Coronary artery (tissue), 2 donors: ENCODE data around the gene FAM219A.
A peak's percentile ranks its signal among the peaks of the same experiment; 100 is the strongest.

Experiments used
- DNase-seq: peaks from one replicate; pipeline ENCODE4 v3.0.0-alpha.2; 2017; ENCODE audit warnings: low spot score
- H3K27ac ChIP-seq, 2 donors: fragments of 200-600 bp; sonication (generic); one replicate each; pipeline ENCODE4 v1.5.1; 2016 to 2019
- H3K4me3 ChIP-seq: fragments of 200-600 bp; sonication (generic); 2 replicates; pipeline ENCODE4 v1.5.1; 2016; ENCODE audit warnings: mild to moderate bottlenecking, moderate library complexity
- TF ChIP-seq, protein P1 (sequence below): fragments of 200-600 bp; sonication (generic); IDR thresholded peaks from one replicate; pipeline ENCODE4 v1.5.1; 2019; ENCODE audit warnings: antibody characterized with exemption

Gene FAM219A

DNA sequence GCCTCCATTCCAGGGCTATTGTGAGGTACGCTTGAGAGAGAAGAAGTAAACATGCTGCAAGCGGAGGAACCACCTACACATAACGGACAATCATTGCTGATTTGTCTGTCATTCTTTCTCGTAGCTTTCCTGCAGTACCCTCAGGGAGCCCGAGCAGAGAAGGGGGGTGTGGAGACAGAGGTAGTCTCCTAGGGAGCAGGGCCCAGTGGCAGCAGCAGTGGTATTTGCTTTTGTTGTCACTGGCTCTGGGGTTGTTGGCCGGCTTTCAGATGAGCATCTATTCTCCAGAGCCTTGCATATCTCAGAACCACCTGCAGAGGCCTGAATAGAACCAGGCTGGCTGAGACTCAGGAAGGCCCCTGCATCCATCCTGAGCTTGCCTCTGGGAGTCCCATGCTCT is 44.5 kb upstream of the FAM219A start:
- no peak for DNase-seq
- TF ChIP-seq, protein P1, sequence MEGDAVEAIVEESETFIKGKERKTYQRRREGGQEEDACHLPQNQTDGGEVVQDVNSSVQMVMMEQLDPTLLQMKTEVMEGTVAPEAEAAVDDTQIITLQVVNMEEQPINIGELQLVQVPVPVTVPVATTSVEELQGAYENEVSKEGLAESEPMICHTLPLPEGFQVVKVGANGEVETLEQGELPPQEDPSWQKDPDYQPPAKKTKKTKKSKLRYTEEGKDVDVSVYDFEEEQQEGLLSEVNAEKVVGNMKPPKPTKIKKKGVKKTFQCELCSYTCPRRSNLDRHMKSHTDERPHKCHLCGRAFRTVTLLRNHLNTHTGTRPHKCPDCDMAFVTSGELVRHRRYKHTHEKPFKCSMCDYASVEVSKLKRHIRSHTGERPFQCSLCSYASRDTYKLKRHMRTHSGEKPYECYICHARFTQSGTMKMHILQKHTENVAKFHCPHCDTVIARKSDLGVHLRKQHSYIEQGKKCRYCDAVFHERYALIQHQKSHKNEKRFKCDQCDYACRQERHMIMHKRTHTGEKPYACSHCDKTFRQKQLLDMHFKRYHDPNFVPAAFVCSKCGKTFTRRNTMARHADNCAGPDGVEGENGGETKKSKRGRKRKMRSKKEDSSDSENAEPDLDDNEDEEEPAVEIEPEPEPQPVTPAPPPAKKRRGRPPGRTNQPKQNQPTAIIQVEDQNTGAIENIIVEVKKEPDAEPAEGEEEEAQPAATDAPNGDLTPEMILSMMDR = no peak
- Histone ChIP-seq H3K4me3 (no peak overlapping the region), H3K27ac (no peak overlapping the region)

GRCh38 chr9:34502471-34502870 is 44.1 kb upstream of the FAM219A start:
- TF ChIP-seq, protein P1 = no peak
- H3K4me3 ChIP-seq = no peak overlapping the region
- H3K27ac ChIP-seq = peak overlapping the region in 1 of 2 donors; percentile 16
- DNase-seq = no peak

DNA sequence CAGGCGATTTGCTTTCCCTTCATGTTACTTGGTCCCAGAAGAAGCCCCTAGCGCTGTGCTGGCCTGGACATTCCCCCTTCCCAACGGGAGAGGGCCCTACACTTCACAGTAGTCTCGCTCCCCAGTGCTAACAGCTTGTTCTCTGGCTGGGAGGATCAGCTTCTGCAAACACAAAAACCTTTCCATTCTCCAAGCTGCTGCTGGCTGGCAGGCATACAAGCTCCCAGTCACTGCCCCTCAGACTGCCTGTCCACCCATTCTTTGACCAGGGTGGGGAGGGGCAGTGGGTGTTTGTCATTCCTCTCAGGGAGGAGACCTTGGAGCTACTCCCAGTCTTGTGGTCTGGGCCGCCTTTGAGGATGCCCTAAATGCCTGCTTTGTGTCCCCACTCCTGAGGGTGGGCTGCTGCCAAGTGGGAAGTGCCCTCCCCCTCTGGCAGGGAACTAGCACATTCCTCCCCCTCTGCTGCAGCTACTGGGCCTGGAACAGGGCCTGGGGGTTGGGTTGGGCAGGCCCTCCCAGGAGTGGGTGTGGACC is 43.6 kb upstream of the FAM219A start:
- no peak for DNase-seq
- peak overlapping the region in 1 of 2 donors; percentile 16 for H3K27ac ChIP-seq
- TF ChIP-seq, protein P1 = no peak
- no peak overlapping the region for H3K4me3 ChIP-seq

- Histone ChIP-seq H3K27ac (no peak overlapping the region), H3K4me3 (no peak overlapping the region)
- TF ChIP-seq, protein P1 = no peak
- DNase-seq = no peak
These were observed 43.0 kb upstream of the FAM219A start for GRCh38 chr9:34501372-34501771.

GRCh38 chr9:34500623-34501267 is 42.4 kb upstream of the FAM219A start:
- Histone ChIP-seq H3K27ac (no peak overlapping the region), H3K4me3 (no peak overlapping the region)
- no peak for DNase-seq
- TF ChIP-seq, protein P1 = peak; percentile 97

GRCh38 chr9:34499076-34499475 is 40.7 kb upstream of the FAM219A start:
- Histone ChIP-seq H3K4me3 (no peak overlapping the region), H3K27ac (no peak overlapping the region)
- TF ChIP-seq, protein P1 = no peak
- DNase-seq = no peak

DNA sequence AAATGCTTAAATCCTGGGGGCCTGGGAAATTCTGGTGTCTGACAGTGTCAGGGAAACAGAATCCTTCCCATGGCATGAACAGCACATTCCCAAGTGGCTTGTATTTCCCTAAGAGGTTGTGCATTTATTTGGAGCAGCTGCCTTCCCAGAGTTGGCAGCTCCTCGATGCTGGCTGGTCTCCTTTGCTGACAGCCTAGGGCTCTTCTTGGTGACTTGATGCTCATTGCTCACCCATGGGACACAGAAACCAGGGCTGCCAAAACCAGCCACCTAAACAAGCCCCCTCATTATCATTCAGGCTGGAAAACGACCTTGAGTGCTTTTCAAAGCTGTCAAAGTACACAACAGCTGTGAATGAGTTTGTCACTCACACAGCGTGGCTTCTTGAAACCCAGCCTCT is 40.2 kb upstream of the FAM219A start:
- DNase-seq = no peak
- TF ChIP-seq, protein P1 = no peak
- Histone ChIP-seq H3K27ac (no peak overlapping the region), H3K4me3 (no peak overlapping the region)
